Adrenal gland (tissue), 12 donors: ENCODE results near the gene PTK6. TPM values are rescaled to one million over a fixed set of nuclear protein-coding genes. Genes with fewer than 3 reads are reported as not detected.

Experiments used
- DNase-seq, 7 donors: peaks; one replicate each; pipeline ENCODE4 v3.0.0-alpha.2; 2019 to 2020
- H3K27ac ChIP-seq, 5 donors: fragments of 200-600 bp; sonication (generic) in 4 of 5; 1 replicate in 3 of 5; 2 replicates in 2 of 5; pipeline versions ENCODE4 v1.5.1 to v1.8.0; 2016 to 2020; ENCODE audit warnings: mild to moderate bottlenecking in 1 of 5
- H3K27me3 ChIP-seq: fragments of 200-600 bp; 2 replicates; pipeline ENCODE4 v1.8.0; 2021
- H3K36me3 ChIP-seq, 2 donors: fragments of 200-600 bp; replicated peaks in 1 of 2; 1 replicate in 1 of 2; 2 replicates in 1 of 2; pipeline versions ENCODE4 v1.5.1 to v1.8.0; 2018 to 2022
- H3K4me1 ChIP-seq, 2 donors: fragments of 200-600 bp; replicated peaks in 1 of 2; 1 replicate in 1 of 2; 2 replicates in 1 of 2; pipeline versions ENCODE4 v1.5.1 to v1.8.0; 2018 to 2021
- H3K4me3 ChIP-seq, 4 donors: fragments of 200-600 bp; sonication (generic) in 3 of 4; one replicate each; pipeline ENCODE4 v1.5.1; 2016 to 2018
- H3K9me3 ChIP-seq, 3 donors: fragments of 200-600 bp; sonication (generic) in 1 of 3; replicated peaks in 1 of 3; 1 replicate in 2 of 3; 2 replicates in 1 of 3; pipeline versions ENCODE4 v1.5.1 to v1.8.0; 2016 to 2021
- CTCF ChIP-seq, 6 experiments: fragments of 450-650 bp in 4 of 6; fragments of 200-600 bp in 2 of 6; sonication (generic) in 1 of 6; IDR thresholded peaks; 1 replicate in 5 of 6; 2 replicates in 1 of 6; pipeline versions ENCODE4 v1.5.1 to v1.8.0; 2016 to 2021; ENCODE audit warnings: antibody characterized with exemption in 6 of 6, mild to moderate bottlenecking in 2 of 6, moderate library complexity in 1 of 6
- POLR2A ChIP-seq, 2 donors: fragments of 450-650 bp; IDR thresholded peaks; one replicate each; pipeline ENCODE4 v1.6.1; 2017; ENCODE audit warnings: antibody characterized with exemption in 2 of 2, mild to moderate bottlenecking in 2 of 2, moderate library complexity in 1 of 2
- WGBS, 4 donors: extraction: QIAGEN DNeasy Blood & Tissue Kit in 2 of 4; methylation state at CpG; one replicate each; pipeline versions ENCODE4 v1.1.5 to v1.1.7; 2013 to 2017; 5-methylcytosine and 5-hydroxymethylcytosine counted together
- intact Hi-C, 2 donors: fragments of 100-400 bp; cut with DNase I; formaldehyde crosslinking; loops; one replicate each; pipeline versions ENCODE4 v1.14.1 to v1.15.0; 2022 to 2023
- polyA plus RNA-seq, 3 donors: library from polyadenylated mRNA; stranded (reverse); fragments of 200-250 nt in 2 of 3; fragments of 350-450 nt in 1 of 3; fragmentation: Illumina TruSeq in 1 of 3; extraction: RNeasy Lipid Tissue Mini Kit (QIAGEN cat#74804) in 1 of 3; gene quantifications; one replicate each; pipeline ENCODE4 v1.2.3, GENCODE V29; 2013 to 2014
- total RNA-seq, 9 donors: library from RNA; depleted of rRNA in 4 of 9; stranded (reverse); fragments of >200 nt in 4 of 9; fragments of 120-200 nt in 1 of 9; fragmentation: NEBNext Ultra II Directional in 1 of 9; extraction: Animal tissue kit (Norgen Biotek cat#: 25700) in 1 of 9; gene quantifications; one replicate each; pipeline versions ENCODE4 v1.1.0 to v1.2.4, GENCODE V29; 2013 to 2023
- donor health status: healthy with polysubstance abuse.
- donor health status: Bipolar disorder and iron deficiency.
- donor health status: DM: yes; HTN: yes; CAD: no.
- donor health status: DM: no; HTN: no; CAD: no.
- donor health status: DM: no; HTN: no; CAD: no.
- donor health status: DM: yes; HTN: yes; CAD: no.

The PTK6 gene
- total and polyA plus RNA-seq, 12 donors = 0.19 to 0.72 (median 0.36) TPM; not detected in 5

GRCh38 chr20:63487116-63487764 lies 49.9 kb downstream of the PTK6 start:
- H3K27ac ChIP-seq = no peak overlapping the region
- DNase-seq = no peak
- H3K27me3 ChIP-seq = peaks cover 6% of the 10 kb centered on the region
- TF ChIP-seq CTCF (IDR thresholded peaks at IDR 0.05) = no peak
- no peak for TF ChIP-seq POLR2A (IDR thresholded peaks at IDR 0.05)
- no peak overlapping the region for H3K4me3 ChIP-seq
- intact Hi-C loops = no loop called here
- 45 to 55% (median 49%) methylated on average over 7 to 14 of the region's 14 CpGs for WGBS, 4 donors
- no peaks in the 10 kb centered on the region for H3K9me3 ChIP-seq
- peaks cover 0 to 5% of the 10 kb centered on the region in 2 donors for H3K36me3 ChIP-seq
- no peaks in the 10 kb centered on the region for H3K4me1 ChIP-seq

DNA sequence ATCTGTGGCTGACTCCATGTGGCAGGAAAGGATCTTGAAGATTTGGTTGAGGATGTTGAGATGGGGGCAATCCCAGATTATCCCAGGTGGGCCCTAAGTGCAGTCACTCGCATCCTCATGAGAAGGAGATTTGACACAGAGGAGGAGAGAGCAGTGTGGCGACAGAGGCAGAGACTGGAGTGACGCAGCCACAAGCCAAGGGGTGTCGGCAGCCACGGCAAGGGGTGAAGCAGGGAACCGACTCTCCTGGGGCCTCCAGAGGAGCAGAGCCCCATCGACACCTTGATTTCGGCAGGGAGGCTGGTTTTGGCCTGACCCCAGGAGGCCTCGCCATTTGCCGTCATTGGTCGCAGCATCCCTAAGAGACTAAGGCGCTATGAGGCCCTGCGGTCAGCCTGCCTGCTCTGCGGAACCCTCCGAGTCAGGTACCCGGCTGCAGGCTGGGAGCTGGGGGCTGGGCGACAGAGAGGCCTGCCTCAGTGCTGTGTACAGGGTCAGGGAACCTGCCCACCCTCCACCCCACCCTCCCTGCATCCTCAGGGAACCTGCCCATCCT lies 50.8 kb downstream of the PTK6 start:
- H3K36me3 ChIP-seq = peaks cover 0 to 5% of the 10 kb centered on the region in 2 donors
- intact Hi-C loops = no loop called here
- H3K27ac ChIP-seq = no peak overlapping the region
- DNase-seq = no peak
- H3K27me3 ChIP-seq = peaks cover 6% of the 10 kb centered on the region
- 90 to 96% (median 94%) methylated on average over 9 to 17 of the region's 17 CpGs for WGBS, 4 donors
- TF ChIP-seq CTCF (IDR thresholded peaks at IDR 0.05) (no peak), POLR2A (IDR thresholded peaks at IDR 0.05) (no peak)
- no peaks in the 10 kb centered on the region for H3K9me3 ChIP-seq
- H3K4me3 ChIP-seq = no peak overlapping the region
- H3K4me1 ChIP-seq = no peaks in the 10 kb centered on the region

DNA sequence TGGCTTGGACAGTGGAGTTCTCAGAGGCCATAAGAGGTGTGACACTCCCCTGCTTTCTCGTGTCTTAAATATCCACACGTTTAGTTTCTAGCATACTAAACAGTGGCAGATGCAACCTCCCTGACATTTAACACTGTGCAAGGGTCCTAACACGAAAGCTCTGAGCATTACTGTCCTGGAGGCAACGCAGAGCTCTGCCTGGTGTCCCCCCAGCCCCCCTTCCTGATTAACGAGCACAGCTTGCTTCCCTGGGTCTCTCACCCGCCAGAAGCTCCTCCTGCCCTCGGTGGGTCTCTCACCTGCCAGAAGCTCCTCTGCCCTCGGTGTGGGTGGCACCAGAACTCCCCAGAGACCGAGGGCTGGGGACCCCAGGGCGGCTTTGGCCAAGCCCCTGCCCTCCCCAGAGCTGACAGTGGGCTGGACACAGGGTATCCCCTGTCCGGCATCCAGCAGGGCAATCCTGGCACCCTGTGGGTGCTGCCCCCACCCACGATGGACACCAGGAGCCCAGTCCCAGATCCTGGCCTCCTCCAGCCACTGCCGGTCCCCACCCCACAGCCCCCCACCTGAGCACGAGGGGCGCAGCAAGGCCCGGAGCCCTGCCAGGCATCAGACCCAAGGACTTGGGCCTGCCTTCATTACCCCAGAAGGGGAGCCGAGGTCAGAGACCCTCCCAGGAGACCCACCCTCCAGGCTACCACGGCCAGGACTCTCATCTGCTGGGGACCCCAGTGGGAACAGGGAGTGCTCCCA lies 52.3 kb downstream of the PTK6 start:
- DNase-seq = no peak
- no peaks in the 10 kb centered on the region for H3K36me3 ChIP-seq
- no peaks in the 10 kb centered on the region for H3K4me1 ChIP-seq
- no peaks in the 10 kb centered on the region for H3K9me3 ChIP-seq
- no peak overlapping the region for H3K27ac ChIP-seq
- H3K27me3 ChIP-seq = peaks cover 10% of the 10 kb centered on the region
- no peak overlapping the region for H3K4me3 ChIP-seq
- 46 to 67% (median 54%) methylated on average over 8 to 18 of the region's 18 CpGs for WGBS, 4 donors
- intact Hi-C loops = no loop called here
- TF ChIP-seq CTCF (IDR thresholded peaks at IDR 0.05) = no peak
- no peak for TF ChIP-seq POLR2A (IDR thresholded peaks at IDR 0.05)

DNA sequence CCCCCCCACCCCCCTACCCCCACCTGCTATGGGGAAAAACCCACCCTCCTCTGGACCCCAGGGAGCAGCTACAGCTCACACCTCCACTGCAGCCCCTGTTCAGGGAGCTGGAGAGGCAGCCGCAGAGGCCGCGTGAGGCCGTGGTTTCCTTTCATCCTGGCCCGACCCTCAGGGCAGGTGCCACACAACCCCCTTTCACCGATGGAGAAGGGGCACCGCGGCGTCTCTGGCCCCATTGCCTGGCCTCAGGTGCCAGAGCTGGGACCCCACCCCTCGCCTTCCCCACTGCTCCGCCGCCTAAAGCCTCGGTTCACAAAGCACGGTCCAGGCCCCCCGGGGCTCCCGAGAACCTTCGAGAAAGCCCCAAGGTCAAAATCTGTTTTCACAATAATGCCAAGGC lies 52.9 kb downstream of the PTK6 start:
- no peak for DNase-seq

More for the DNA sequence above, 52.9 kb downstream of the PTK6 start:
- Histone ChIP-seq H3K4me1 (no peaks in the 10 kb centered on the region), H3K4me3 (no peak overlapping the region), H3K27me3 (peaks cover 10% of the 10 kb centered on the region), H3K9me3 (no peaks in the 10 kb centered on the region), H3K27ac (no peak overlapping the region), H3K36me3 (no peaks in the 10 kb centered on the region)
- intact Hi-C loops = no loop called here
- WGBS, 4 donors = 46 to 57% (median 47%) methylated on average over 8 to 17 of the region's 17 CpGs
- TF ChIP-seq CTCF (IDR thresholded peaks at IDR 0.05) (no peak), POLR2A (IDR thresholded peaks at IDR 0.05) (no peak)
